ENCODE data around the gene SLC8A3.

GRCh38 chr14:70019695-70020094, 169.1 kb downstream of the SLC8A3 start:
- no peak for TF ChIP-seq CTCF (IDR thresholded peaks at IDR 0.05)
- TF ChIP-seq POLR2AphosphoS5 (IDR thresholded peaks at IDR 0.05; ENCODE audit: low read depth, low read length): no peak
